Astrocyte (in vitro differentiated cells and primary cell): ENCODE results near the gene IKBKE. TPM values are rescaled to one million over a fixed set of nuclear protein-coding genes. Genes with fewer than 3 reads are reported as not detected.

Experiments used
- DNase-seq: peaks from one replicate; pipeline ENCODE4 v3.0.0-alpha.2; 2010; ENCODE audit warnings: low read depth
- FAIRE-seq: peaks from 2 replicates; lab custom pipeline; 2011; peaks lifted over from hg19 to GRCh38; lab: Jason Lieb, UNC
- H2AFZ ChIP-seq: 2 replicates; pipeline ENCODE4 v1.6.0; 2012; ENCODE audit warnings: low read depth, low read length, inconsistent platforms
- H3K27ac ChIP-seq: 2 replicates; pipeline ENCODE4 v1.5.1; 2011; ENCODE audit warnings: low read depth, low read length, inconsistent platforms
- H3K27me3 ChIP-seq: 2 replicates; pipeline ENCODE4 v1.6.0; 2011; ENCODE audit warnings: low read length, inconsistent platforms; ENCODE audit not compliant: insufficient read depth
- H3K36me3 ChIP-seq: 2 replicates; pipeline ENCODE4 v1.5.1; 2011; ENCODE audit warnings: low read length, inconsistent platforms; ENCODE audit not compliant: insufficient read depth
- H3K4me1 ChIP-seq: 2 replicates; pipeline ENCODE4 v1.5.1; 2011; ENCODE audit warnings: low read length, inconsistent platforms; ENCODE audit not compliant: insufficient read depth
- H3K4me2 ChIP-seq: 2 replicates; pipeline ENCODE4 v1.6.0; 2012; ENCODE audit warnings: low read length, inconsistent platforms
- H3K4me3 ChIP-seq: 2 replicates; pipeline ENCODE4 v1.5.1; 2011; ENCODE audit warnings: low read depth, mild to moderate bottlenecking, low read length, inconsistent platforms; ENCODE audit not compliant: insufficient read depth
- H3K79me2 ChIP-seq: 2 replicates; pipeline ENCODE4 v1.6.0; 2012; ENCODE audit warnings: mild to moderate bottlenecking, low read length, inconsistent platforms; ENCODE audit not compliant: insufficient read depth
- H3K9ac ChIP-seq: 2 replicates; pipeline ENCODE4 v1.6.0; 2012; ENCODE audit warnings: mild to moderate bottlenecking, low read length, inconsistent platforms
- H3K9me3 ChIP-seq: 2 replicates; pipeline ENCODE4 v1.5.1; 2012; ENCODE audit warnings: low read depth, mild to moderate bottlenecking, low read length, inconsistent platforms; ENCODE audit not compliant: insufficient read depth
- H4K20me1 ChIP-seq: 2 replicates; pipeline ENCODE4 v1.6.0; 2012; ENCODE audit warnings: low read length, inconsistent platforms; ENCODE audit not compliant: insufficient read depth
- H3K27ac Mint-ChIP-seq: one replicate; pipeline ENCODE4 v1.8.0; 2021; ENCODE audit warnings: mild to moderate bottlenecking, mixed read lengths; ENCODE audit not compliant: unreplicated experiment
- H3K27me3 Mint-ChIP-seq: one replicate; pipeline ENCODE4 v1.8.0; 2021; ENCODE audit warnings: low read depth, mixed read lengths; ENCODE audit not compliant: unreplicated experiment
- H3K36me3 Mint-ChIP-seq: one replicate; pipeline ENCODE4 v1.8.0; 2021; ENCODE audit warnings: low read depth, mixed read lengths; ENCODE audit not compliant: unreplicated experiment
- H3K4me1 Mint-ChIP-seq: one replicate; pipeline ENCODE4 v1.8.0; 2021; ENCODE audit warnings: low read depth, mixed read lengths; ENCODE audit not compliant: unreplicated experiment
- H3K4me3 Mint-ChIP-seq: one replicate; pipeline ENCODE4 v1.8.0; 2021; ENCODE audit warnings: mild to moderate bottlenecking, moderate library complexity, mixed read lengths; ENCODE audit not compliant: unreplicated experiment
- H3K9me3 Mint-ChIP-seq: one replicate; pipeline ENCODE4 v1.8.0; 2021; ENCODE audit warnings: mild to moderate bottlenecking, mixed read lengths; ENCODE audit not compliant: unreplicated experiment
- CTCF ChIP-seq: IDR thresholded peaks from 2 replicates; pipeline ENCODE4 v1.5.1; 2011; ENCODE audit warnings: low read depth, mild to moderate bottlenecking, inconsistent platforms, low read length, moderate library complexity; ENCODE audit not compliant: insufficient read depth
- EZH2 ChIP-seq: IDR thresholded peaks from 2 replicates; pipeline ENCODE4 v1.6.1; 2012; ENCODE audit warnings: mild to moderate bottlenecking, low read length, inconsistent platforms; ENCODE audit not compliant: insufficient read depth
- total RNA-seq: library from RNA; stranded (reverse); gene quantifications from 2 replicates; pipeline ENCODE4 v1.2.1, GENCODE V29; 2021

IKBKE gene
- total RNA-seq, 1 donor from 2014 or later, result 17.0 TPM

GRCh38 chr1:206521694-206522402 lies 51.6 kb downstream of the IKBKE start:
- FAIRE-seq (no peak), DNase-seq (no peak)
- no peak overlapping the region for H3K27ac ChIP-seq
- no peaks in the 10 kb centered on the region for H3K36me3 Mint-ChIP-seq
- no peak overlapping the region for H3K4me3 ChIP-seq
- H3K9me3 ChIP-seq, result no peaks in the 10 kb centered on the region
- TF ChIP-seq EZH2 (no peak), CTCF (no peak)
- no peaks in the 10 kb centered on the region for H3K4me1 ChIP-seq
- H4K20me1 ChIP-seq, result no peaks in the 10 kb centered on the region
- no peaks in the 10 kb centered on the region for H3K9me3 Mint-ChIP-seq
- no peak overlapping the region for H3K4me3 Mint-ChIP-seq
- H3K79me2 ChIP-seq, result no peaks in the 10 kb centered on the region
- H3K9ac ChIP-seq, result no peak overlapping the region
- H3K27me3 Mint-ChIP-seq, result peaks cover 38% of the 10 kb centered on the region
- no peaks in the 10 kb centered on the region for H3K4me1 Mint-ChIP-seq
- no peak overlapping the region for H3K4me2 ChIP-seq
- no peak overlapping the region for H2AFZ ChIP-seq
- no peaks in the 10 kb centered on the region for H3K36me3 ChIP-seq
- no peak overlapping the region for H3K27ac Mint-ChIP-seq
- H3K27me3 ChIP-seq, result peaks cover 2% of the 10 kb centered on the region

GRCh38 chr1:206524739-206525364 lies 54.6 kb downstream of the IKBKE start:
- peaks cover 26% of the 10 kb centered on the region for H3K27me3 Mint-ChIP-seq
- no peaks in the 10 kb centered on the region for H3K27me3 ChIP-seq
- DNase-seq, result no peak
- no peak overlapping the region for H3K4me3 ChIP-seq
- no peaks in the 10 kb centered on the region for H3K36me3 ChIP-seq
- H3K4me1 Mint-ChIP-seq, result no peaks in the 10 kb centered on the region
- no peak for TF ChIP-seq EZH2
- no peak for TF ChIP-seq CTCF
- no peak overlapping the region for H3K27ac ChIP-seq
- H3K4me3 Mint-ChIP-seq, result no peak overlapping the region
- no peaks in the 10 kb centered on the region for H3K9me3 ChIP-seq
- no peak overlapping the region for H2AFZ ChIP-seq
- H3K79me2 ChIP-seq, result no peaks in the 10 kb centered on the region
- peak overlapping the region; percentile 7 for H3K27ac Mint-ChIP-seq
- H3K36me3 Mint-ChIP-seq, result no peaks in the 10 kb centered on the region
- H4K20me1 ChIP-seq, result no peaks in the 10 kb centered on the region
- no peaks in the 10 kb centered on the region for H3K4me1 ChIP-seq
- H3K9ac ChIP-seq, result no peak overlapping the region
- H3K4me2 ChIP-seq, result no peak overlapping the region
- no peak for FAIRE-seq
- no peaks in the 10 kb centered on the region for H3K9me3 Mint-ChIP-seq
